Fibroblast of lung (primary cell): ENCODE data around the gene MCCC2.

Experiments used
- CTCF ChIP-seq, 2 donors: IDR thresholded peaks in 1 of 2; conservative IDR thresholded peaks in 1 of 2; 1 replicate in 1 of 2; 2 replicates in 1 of 2; pipeline ENCODE4 v1.5.1; 2011 to 2012; ENCODE audit warnings: low read length in 2 of 2, control low read depth in 1 of 2, inconsistent platforms in 1 of 2, low read depth in 1 of 2, mild to moderate bottlenecking in 1 of 2
- EZH2 ChIP-seq: IDR thresholded peaks from 2 replicates; pipeline ENCODE4 v1.5.1; 2012; ENCODE audit warnings: low read length, control low read depth, mild to moderate bottlenecking; ENCODE audit errors: missing control alignments

GRCh38 chr5:71563161-71563560, 24.0 kb upstream of the MCCC2 start:
- TF ChIP-seq CTCF (conservative IDR thresholded peaks at IDR 0.05 in 1 of 2, IDR thresholded peaks at IDR 0.05 in 1 of 2; ENCODE audit: low read depth in 1 of 2, low read length in 2 of 2) = no peak
- no peak for TF ChIP-seq EZH2
